Thoracic aorta (tissue), 2 donors: Measurements from ENCODE around the gene PREX1. TPM values are rescaled to one million over a fixed set of nuclear protein-coding genes. Genes with fewer than 3 reads are reported as not detected.

Experiments used
- ATAC-seq: fragments of 150-250 bp; one replicate; pipeline ENCODE4 v1.8.0; 2017; ENCODE audit warnings: low read depth; ENCODE audit not compliant: insufficient number of reproducible peaks, low FRiP score
- DNase-seq: peaks from one replicate; pipeline ENCODE4 v3.0.0-alpha.2; 2020; ENCODE audit warnings: low spot score
- H3K27ac ChIP-seq, 2 donors: fragments of 200-600 bp; sonication (generic); 1 replicate in 1 of 2; 2 replicates in 1 of 2; pipeline ENCODE4 v1.5.1; 2016; ENCODE audit warnings: mild to moderate bottlenecking in 2 of 2, moderate library complexity in 2 of 2
- H3K27me3 ChIP-seq: fragments of 200-600 bp; sonication (generic); replicated peaks from 2 replicates; pipeline ENCODE4 v1.6.0; 2016; ENCODE audit warnings: mild to moderate bottlenecking; ENCODE audit not compliant: insufficient read depth
- H3K36me3 ChIP-seq: fragments of 200-600 bp; sonication (generic); one replicate; pipeline ENCODE4 v1.5.1; 2016
- H3K4me1 ChIP-seq, 2 donors: fragments of 200-600 bp; sonication (generic); 1 replicate in 1 of 2; 2 replicates in 1 of 2; pipeline versions ENCODE4 v1.5.1 to v1.6.0; 2016; ENCODE audit warnings: low read depth in 2 of 2, mild to moderate bottlenecking in 1 of 2; ENCODE audit not compliant: control insufficient read depth in 1 of 2
- H3K4me3 ChIP-seq: fragments of 200-600 bp; sonication (generic); 2 replicates; pipeline ENCODE4 v1.5.1; 2016; ENCODE audit warnings: mild to moderate bottlenecking
- H3K9me3 ChIP-seq: fragments of 200-600 bp; sonication (generic); 2 replicates; pipeline ENCODE4 v1.5.1; 2016
- total RNA-seq, 2 donors: library from RNA; depleted of rRNA; stranded (reverse); fragments of >200 nt; gene quantifications; one replicate each; pipeline versions ENCODE4 v1.1.0 to v1.2.3, GENCODE V29; 2016
- TF ChIP-seq, protein P1 (sequence below): fragments of 200-600 bp; sonication (generic); IDR thresholded peaks from one replicate; pipeline ENCODE4 v1.5.1; 2019; ENCODE audit warnings: antibody characterized with exemption

PREX1 gene
- total RNA-seq, 2 donors from 2014 or later: 94.6 to 101 TPM

DNA sequence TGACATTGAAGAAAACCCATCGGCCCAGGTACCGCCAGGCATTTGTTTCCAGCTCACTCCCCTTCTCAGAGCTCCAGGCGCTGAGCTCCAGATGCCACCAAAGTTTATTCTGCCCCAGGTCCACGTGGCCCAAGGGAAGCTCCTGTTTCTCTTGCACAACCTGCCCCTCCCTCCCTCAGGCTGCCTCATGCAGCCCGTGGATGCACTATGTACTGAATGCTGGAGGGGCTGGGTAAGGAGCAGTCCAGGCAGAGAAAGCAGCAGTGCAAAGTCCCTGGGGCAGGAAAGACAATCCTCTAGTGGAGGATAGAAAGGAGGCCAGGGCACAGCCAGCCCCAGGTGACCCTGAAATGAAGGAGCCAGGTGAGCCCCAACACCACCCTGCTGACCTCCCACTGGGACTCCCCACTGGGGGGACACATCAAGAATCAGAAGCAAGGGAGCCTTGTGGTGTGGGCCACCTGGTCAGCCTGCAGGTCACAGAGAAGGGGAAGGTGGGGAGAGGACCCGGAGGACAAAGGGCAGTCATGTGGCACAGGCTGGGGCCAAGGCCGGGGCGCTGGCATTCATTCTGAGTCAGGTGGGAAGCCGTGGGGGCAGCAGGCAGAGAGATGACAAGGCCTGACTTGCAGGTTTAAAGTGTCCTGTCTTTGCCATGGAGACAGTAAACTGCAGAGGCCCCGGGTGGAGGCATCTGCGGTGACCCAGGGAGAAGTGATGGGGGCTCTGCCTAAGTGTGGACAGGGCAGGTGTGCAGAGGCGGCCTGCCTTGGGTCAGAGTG is 230.1 kb downstream of the PREX1 start:
- Histone ChIP-seq H3K27me3 (no peaks in the 10 kb centered on the region), H3K36me3 (no peaks in the 10 kb centered on the region), H3K4me1 (no peaks in the 10 kb centered on the region), H3K27ac (no peak overlapping the region), H3K4me3 (no peak overlapping the region), H3K9me3 (no peaks in the 10 kb centered on the region)
- DNase-seq (no peak), ATAC-seq (no peak)
- TF ChIP-seq, protein P1, sequence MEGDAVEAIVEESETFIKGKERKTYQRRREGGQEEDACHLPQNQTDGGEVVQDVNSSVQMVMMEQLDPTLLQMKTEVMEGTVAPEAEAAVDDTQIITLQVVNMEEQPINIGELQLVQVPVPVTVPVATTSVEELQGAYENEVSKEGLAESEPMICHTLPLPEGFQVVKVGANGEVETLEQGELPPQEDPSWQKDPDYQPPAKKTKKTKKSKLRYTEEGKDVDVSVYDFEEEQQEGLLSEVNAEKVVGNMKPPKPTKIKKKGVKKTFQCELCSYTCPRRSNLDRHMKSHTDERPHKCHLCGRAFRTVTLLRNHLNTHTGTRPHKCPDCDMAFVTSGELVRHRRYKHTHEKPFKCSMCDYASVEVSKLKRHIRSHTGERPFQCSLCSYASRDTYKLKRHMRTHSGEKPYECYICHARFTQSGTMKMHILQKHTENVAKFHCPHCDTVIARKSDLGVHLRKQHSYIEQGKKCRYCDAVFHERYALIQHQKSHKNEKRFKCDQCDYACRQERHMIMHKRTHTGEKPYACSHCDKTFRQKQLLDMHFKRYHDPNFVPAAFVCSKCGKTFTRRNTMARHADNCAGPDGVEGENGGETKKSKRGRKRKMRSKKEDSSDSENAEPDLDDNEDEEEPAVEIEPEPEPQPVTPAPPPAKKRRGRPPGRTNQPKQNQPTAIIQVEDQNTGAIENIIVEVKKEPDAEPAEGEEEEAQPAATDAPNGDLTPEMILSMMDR: no peak

DNA sequence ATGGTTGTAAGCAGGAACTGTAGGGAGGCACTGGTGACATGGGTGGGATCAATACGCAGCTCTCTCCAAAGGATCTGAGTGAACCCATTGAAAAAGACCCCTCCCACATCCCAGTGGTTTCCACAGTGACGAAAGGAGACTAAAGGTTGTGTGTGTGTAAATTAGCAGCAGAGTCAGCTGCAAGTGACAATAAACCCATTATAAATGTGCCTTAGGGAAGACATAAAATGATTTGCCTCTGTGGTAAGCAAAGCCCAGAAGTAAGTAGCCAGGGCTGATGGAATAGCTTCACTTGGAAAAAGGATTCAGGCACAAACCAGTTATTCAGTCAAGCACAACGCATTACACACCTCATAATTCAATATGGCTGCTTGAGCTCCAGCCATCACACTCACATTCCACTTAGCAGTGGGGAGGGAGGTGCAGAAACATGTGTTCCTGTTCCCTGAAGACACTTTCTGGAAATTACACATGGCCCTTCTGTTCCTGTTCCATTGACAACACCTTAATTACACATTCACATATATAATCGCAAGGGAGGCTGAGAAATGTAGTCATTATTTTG is 231.4 kb downstream of the PREX1 start:
- DNase-seq (no peak), ATAC-seq (no peak)
- Histone ChIP-seq H3K36me3 (no peaks in the 10 kb centered on the region), H3K27ac (no peak overlapping the region), H3K4me1 (no peaks in the 10 kb centered on the region), H3K9me3 (no peaks in the 10 kb centered on the region), H3K27me3 (no peaks in the 10 kb centered on the region), H3K4me3 (no peak overlapping the region)
- TF ChIP-seq, protein P1: no peak

DNA sequence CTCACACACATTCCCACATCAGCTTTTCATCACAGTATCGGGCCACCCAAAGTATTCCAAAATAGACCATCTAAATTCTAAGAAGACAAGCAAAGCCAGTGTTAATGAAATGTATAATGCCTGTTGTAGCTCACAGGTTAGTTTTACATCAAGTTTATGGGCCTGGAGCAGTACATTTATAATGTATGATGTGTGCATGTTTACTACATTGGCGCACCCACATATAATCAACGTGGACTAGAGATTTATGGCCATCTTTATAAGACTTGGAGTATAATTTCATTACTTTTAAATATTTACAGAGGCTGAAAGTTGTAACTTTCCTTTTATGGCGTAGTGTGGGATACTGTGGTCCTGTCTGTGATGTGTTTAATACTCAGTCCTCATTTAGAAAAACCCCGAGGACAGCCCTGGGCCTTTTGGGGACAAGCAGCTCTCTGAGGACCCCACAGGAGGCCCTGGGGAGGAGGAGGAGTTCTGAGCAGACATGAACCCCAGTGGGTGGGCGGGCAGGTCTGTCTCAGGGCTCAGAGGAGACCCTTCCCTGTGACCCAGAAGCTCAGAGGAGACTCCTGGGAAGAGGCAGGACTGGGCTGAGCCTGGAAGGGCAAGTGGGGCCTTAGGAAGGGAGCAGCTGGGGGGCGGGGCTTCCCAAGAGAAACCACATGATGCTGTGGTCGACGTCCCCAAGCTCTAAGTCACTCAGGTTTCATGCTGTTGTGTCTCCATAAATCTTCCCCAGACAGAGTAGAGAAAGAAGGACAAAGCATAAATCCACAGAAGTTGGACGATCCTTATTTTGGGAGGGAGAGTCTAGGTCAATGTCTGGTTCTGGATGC is 232.1 kb downstream of the PREX1 start:
- ATAC-seq: no peak
- Histone ChIP-seq H3K27me3 (no peaks in the 10 kb centered on the region), H3K4me1 (no peaks in the 10 kb centered on the region), H3K36me3 (no peaks in the 10 kb centered on the region), H3K9me3 (no peaks in the 10 kb centered on the region), H3K4me3 (no peak overlapping the region), H3K27ac (no peak overlapping the region)
- TF ChIP-seq, protein P1: no peak
- no peak for DNase-seq

DNA sequence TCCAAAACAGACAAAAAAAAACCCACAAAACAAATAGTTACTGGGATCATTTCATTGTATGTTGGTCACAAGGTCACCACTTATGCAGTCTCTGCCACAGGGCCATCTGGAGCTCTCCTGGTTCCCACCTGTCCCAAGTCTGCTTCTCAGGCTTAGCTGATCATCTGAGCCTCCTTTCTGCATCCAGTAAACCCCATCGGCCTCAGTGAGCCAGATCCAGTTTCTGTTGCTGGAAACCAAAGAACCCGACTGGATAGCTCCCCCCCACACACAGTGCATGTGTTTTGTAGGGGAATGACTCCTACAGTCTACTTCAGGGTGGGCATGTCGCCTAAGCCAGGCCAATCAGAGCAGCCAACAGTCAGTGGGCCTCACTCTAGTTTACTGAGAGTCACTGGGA is 233.3 kb downstream of the PREX1 start:
- no peaks in the 10 kb centered on the region for H3K4me1 ChIP-seq
- H3K27ac ChIP-seq: no peak overlapping the region
- H3K27me3 ChIP-seq: no peaks in the 10 kb centered on the region
- H3K4me3 ChIP-seq: no peak overlapping the region
- H3K36me3 ChIP-seq: no peaks in the 10 kb centered on the region
- ATAC-seq (no peak), DNase-seq (no peak)
- no peaks in the 10 kb centered on the region for H3K9me3 ChIP-seq
- TF ChIP-seq, protein P1: no peak
